ENCODE results near the gene TKTL1. TPM values are rescaled to one million over a fixed set of nuclear protein-coding genes. Genes with fewer than 3 reads are reported as not detected.

Gene TKTL1
- total RNA-seq, 1 experiment from 2014 or later = not detected

GRCh38 chrX:154363706-154364439, 68.3 kb downstream of the TKTL1 start:
- BruUV-seq (replicated peaks) = no TSS peak
- no peak overlapping the region for H2AFZ ChIP-seq
- H3F3A ChIP-seq (ENCODE audit: insufficient read depth, low read depth) = no peaks in the 10 kb centered on the region; the same call in 1 of the 2 replicates
- H3K36me3 ChIP-seq (ENCODE audit: low read depth) = no peaks in the 10 kb centered on the region
- peaks cover 22% of the 10 kb centered on the region for H3K79me2 ChIP-seq (ENCODE audit: low read depth)
- POLR2A ChIA-PET (ENCODE audit: unreplicated experiment) = interaction anchor here (0.7 to 0.9 kb wide), 2 partner anchors 18 to 178 kb away, joined by 3 read pairs; no protein-coding TSS in a partner anchor
- no peak overlapping the region for H3K27ac ChIP-seq
- DNase-seq = no peak
- no peaks in the 10 kb centered on the region for H4K20me1 ChIP-seq (ENCODE audit: insufficient read depth)
- H3K27me3 ChIP-seq (ENCODE audit: insufficient read depth, low read depth) = no peaks in the 10 kb centered on the region
- H3K4me3 ChIP-seq = no peak overlapping the region
- H3K4me1 ChIP-seq (replicated peaks; ENCODE audit: insufficient read depth) = no peaks in the 10 kb centered on the region
- H3K9me2 ChIP-seq (ENCODE audit: insufficient read depth) = no peaks in the 10 kb centered on the region
- intact Hi-C loops (cut with micrococcal nuclease; ENCODE audit: unreplicated experiment) = no loop called here
- H3K4me2 ChIP-seq = no peak overlapping the region
- CTCF ChIA-PET = interaction anchor here (0.7 kb wide), 1 partner anchor 10 kb away, joined by 3 read pairs; no protein-coding TSS in a partner anchor
- TF ChIP-seq EZH2 (IDR thresholded peaks at IDR 0.05; ENCODE audit: low read depth) (no peak), CTCF (conservative IDR thresholded peaks at IDR 0.05) (no peak)
- no peaks in the 10 kb centered on the region for H3K9me3 ChIP-seq (ENCODE audit: insufficient read depth, low read depth)

- no peaks in the 10 kb centered on the region for H3K9me2 ChIP-seq (ENCODE audit: insufficient read depth)
- no TSS peak for BruUV-seq (replicated peaks)
- no peak overlapping the region for H2AFZ ChIP-seq
- H3F3A ChIP-seq (ENCODE audit: insufficient read depth, low read depth) = no peaks in the 10 kb centered on the region; the same call in 1 of the 2 replicates
- POLR2A ChIA-PET (ENCODE audit: unreplicated experiment) = interaction anchor here (0.6 to 0.7 kb wide), 2 partner anchors 176 to 352 kb away, joined by 3 read pairs; no protein-coding TSS in a partner anchor
- peaks cover 26% of the 10 kb centered on the region for H3K79me2 ChIP-seq (ENCODE audit: low read depth)
- H4K20me1 ChIP-seq (ENCODE audit: insufficient read depth) = no peaks in the 10 kb centered on the region
- CTCF ChIA-PET = no interaction called here
- DNase-seq = no peak
- H3K4me1 ChIP-seq (replicated peaks; ENCODE audit: insufficient read depth) = no peaks in the 10 kb centered on the region
- no peaks in the 10 kb centered on the region for H3K27me3 ChIP-seq (ENCODE audit: insufficient read depth, low read depth)
- no peak overlapping the region for H3K4me3 ChIP-seq
- no peak overlapping the region for H3K4me2 ChIP-seq
- intact Hi-C loops (cut with micrococcal nuclease; ENCODE audit: unreplicated experiment) = no loop called here
- TF ChIP-seq CTCF (conservative IDR thresholded peaks at IDR 0.05) = no peak
- H3K27ac ChIP-seq = no peak overlapping the region
- H3K36me3 ChIP-seq (ENCODE audit: low read depth) = no peaks in the 10 kb centered on the region
- no peaks in the 10 kb centered on the region for H3K9me3 ChIP-seq (ENCODE audit: insufficient read depth, low read depth)
These were observed 69.5 kb downstream of the TKTL1 start for GRCh38 chrX:154365052-154365600.

- peaks cover 35% of the 10 kb centered on the region for H3K79me2 ChIP-seq (ENCODE audit: low read depth)
- H3K9me2 ChIP-seq (ENCODE audit: insufficient read depth) = no peaks in the 10 kb centered on the region
- no peaks in the 10 kb centered on the region for H4K20me1 ChIP-seq (ENCODE audit: insufficient read depth)
- intact Hi-C loops (cut with micrococcal nuclease; ENCODE audit: unreplicated experiment) = no loop called here
- H2AFZ ChIP-seq = no peak overlapping the region
- ChIA-PET CTCF (no interaction called here), POLR2A (ENCODE audit: unreplicated experiment) (no interaction called here)
- TF ChIP-seq EZH2 (IDR thresholded peaks at IDR 0.05; ENCODE audit: low read depth) = no peak
- TF ChIP-seq CTCF (conservative IDR thresholded peaks at IDR 0.05) = no peak
- no TSS peak for BruUV-seq (replicated peaks)
- H3F3A ChIP-seq (ENCODE audit: insufficient read depth, low read depth) = no peaks in the 10 kb centered on the region; the same call in 1 of the 2 replicates
- no peaks in the 10 kb centered on the region for H3K36me3 ChIP-seq (ENCODE audit: low read depth)
- no peak overlapping the region for H3K27ac ChIP-seq
- H3K4me3 ChIP-seq = no peak overlapping the region
- no peak for DNase-seq
- H3K4me2 ChIP-seq = no peak overlapping the region
- H3K4me1 ChIP-seq (replicated peaks; ENCODE audit: insufficient read depth) = no peaks in the 10 kb centered on the region
- no peaks in the 10 kb centered on the region for H3K27me3 ChIP-seq (ENCODE audit: insufficient read depth, low read depth)
- H3K9me3 ChIP-seq (ENCODE audit: insufficient read depth, low read depth) = no peaks in the 10 kb centered on the region
These were observed 70.5 kb downstream of the TKTL1 start for GRCh38 chrX:154365997-154366665.

Data from PC-9 (cell line).